Keratinocyte (primary cell): ENCODE data around the gene KRT27.
A peak's percentile ranks its signal among the peaks of the same experiment; 100 is the strongest.

Experiments
- CTCF ChIP-seq, 3 experiments: IDR thresholded peaks in 1 of 3; conservative IDR thresholded peaks in 1 of 3; optimal IDR thresholded peaks in 1 of 3; 2 replicates in 2 of 3; 3 replicates in 1 of 3; pipeline versions ENCODE3 to v1.5.1; 2011; ENCODE audit warnings: low read length in 3 of 3, mild to moderate bottlenecking in 3 of 3, moderate library complexity in 2 of 3, control low read depth in 1 of 3, inconsistent platforms in 1 of 3; ENCODE audit not compliant: insufficient read depth in 2 of 3; ENCODE audit errors: extremely low read depth in 1 of 3
- EZH2 ChIP-seq: IDR thresholded peaks from one replicate; pipeline ENCODE4 v1.6.1; 2012; ENCODE audit warnings: inconsistent platforms, mild to moderate bottlenecking, low read length, moderate library complexity

- peak in 2 of 3 experiments; percentile 38 to 44 for TF ChIP-seq CTCF (optimal IDR thresholded peaks at IDR 0.05 in 1 of 3, IDR thresholded peaks at IDR 0.05 in 1 of 3, conservative IDR thresholded peaks at IDR 0.05 in 1 of 3; ENCODE audit: extremely low read depth in 1 of 3, insufficient read depth in 2 of 3, low read length in 3 of 3)
- no peak for TF ChIP-seq EZH2
Measured at GRCh38 chr17:40726919-40727318, 55.4 kb downstream of the KRT27 start.
